Neural crest cell (in vitro differentiated cells): ENCODE measurements around the gene LRRC40. TPM values are rescaled to one million over a fixed set of nuclear protein-coding genes. Genes with fewer than 3 reads are reported as not detected.

Experiments
- DNase-seq: peaks from one replicate; pipeline ENCODE4 v3.0.0; 2021; ENCODE audit warnings: low read depth, mixed read lengths, low spot score
- H3K27ac Mint-ChIP-seq: one replicate; pipeline ENCODE4 v1.8.0; 2021; ENCODE audit warnings: mild to moderate bottlenecking, mixed read lengths; ENCODE audit not compliant: unreplicated experiment
- H3K27me3 Mint-ChIP-seq: 2 replicates; pipeline ENCODE4 v1.8.0; 2021; ENCODE audit warnings: low read depth, mild to moderate bottlenecking, mixed read lengths
- H3K36me3 Mint-ChIP-seq: 2 replicates; pipeline ENCODE4 v1.8.0; 2021; ENCODE audit warnings: low read depth, mild to moderate bottlenecking, mixed read lengths
- H3K4me1 Mint-ChIP-seq: 2 replicates; pipeline ENCODE4 v1.8.0; 2021; ENCODE audit warnings: mixed read lengths
- H3K4me3 Mint-ChIP-seq: one replicate; pipeline ENCODE4 v1.8.0; 2021; ENCODE audit warnings: mild to moderate bottlenecking, mixed read lengths
- H3K9me3 Mint-ChIP-seq: 2 replicates; pipeline ENCODE4 v1.8.0; 2021; ENCODE audit warnings: mixed read lengths
- CTCF ChIP-seq: fragments of 200-600 bp; sonication (generic); conservative IDR thresholded peaks from 2 replicates; pipeline ENCODE4 v1.5.0; 2021; ENCODE audit warnings: antibody characterized with exemption, mild to moderate bottlenecking
- total RNA-seq: library from RNA; stranded (reverse); gene quantifications from 2 replicates; pipeline ENCODE4 v1.2.1, GENCODE V29; 2021

LRRC40 gene
- total RNA-seq, 1 donor from 2014 or later = 27.7 TPM

- H3K4me3 Mint-ChIP-seq = no peak overlapping the region
- H3K9me3 Mint-ChIP-seq = no peaks in the 10 kb centered on the region
- no peaks in the 10 kb centered on the region for H3K36me3 Mint-ChIP-seq
- no peak overlapping the region for H3K27ac Mint-ChIP-seq
- TF ChIP-seq CTCF = no peak
- H3K27me3 Mint-ChIP-seq = no peaks in the 10 kb centered on the region
- no peaks in the 10 kb centered on the region for H3K4me1 Mint-ChIP-seq
- no peak for DNase-seq
Measured at GRCh38 chr1:70101774-70102173, 103.6 kb downstream of the LRRC40 start.

GRCh38 chr1:70101231-70101630 is 104.1 kb downstream of the LRRC40 start:
- no peaks in the 10 kb centered on the region for H3K4me1 Mint-ChIP-seq
- no peak for TF ChIP-seq CTCF

More at GRCh38 chr1:70101231-70101630, 104.1 kb downstream of the LRRC40 start:
- no peaks in the 10 kb centered on the region for H3K9me3 Mint-ChIP-seq
- H3K27me3 Mint-ChIP-seq = no peaks in the 10 kb centered on the region
- H3K36me3 Mint-ChIP-seq = no peaks in the 10 kb centered on the region
- DNase-seq = no peak
- H3K4me3 Mint-ChIP-seq = no peak overlapping the region
- no peak overlapping the region for H3K27ac Mint-ChIP-seq

Other genes starting within 250 kb of the LRRC40 start
- gene SRSF11, start 15.8 kb upstream of the LRRC40 start, total RNA-seq = 244 and 245 TPM in 2 replicates
- 21.5 and 22.4 TPM in 2 replicates for gene ANKRD13C, start 149.1 kb upstream of the LRRC40 start, total RNA-seq
- gene CTH, start 205.7 kb upstream of the LRRC40 start, total RNA-seq = 11.3 and 12.4 TPM in 2 replicates